ENCODE data around the gene ABR.

The ABR gene

DNA sequence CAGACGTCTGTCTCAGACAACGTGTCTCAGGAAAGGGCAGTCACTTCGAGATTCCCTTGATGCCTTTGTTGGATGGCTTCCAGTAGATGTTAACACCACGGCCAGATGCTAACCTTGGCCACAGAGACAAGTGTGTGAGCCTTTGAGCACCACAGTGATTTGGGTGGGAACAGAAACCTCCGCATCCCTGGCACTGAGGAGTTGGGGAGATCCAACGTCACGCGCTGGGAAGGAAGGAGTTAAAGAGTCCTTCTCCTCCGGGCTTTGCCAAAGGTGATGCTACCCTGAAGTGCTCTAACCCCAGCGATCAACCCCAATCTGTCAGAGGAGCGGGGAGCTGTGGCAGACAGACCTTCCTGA is 3.0 kb upstream of the ABR start:
- Histone ChIP-seq H3K27me3 (ENCODE audit: insufficient read depth, poor library complexity, severe bottlenecking) (no peaks in the 10 kb centered on the region), H3K27ac (replicated peaks) (no peak overlapping the region), H3K4me3 (replicated peaks; ENCODE audit: insufficient read depth, low read length) (no peak overlapping the region)
- no peak for DNase-seq (ENCODE audit: low read depth in 1 of 2, low spot score in 1 of 2)
- no peak for TF ChIP-seq SPI1 (IDR thresholded peaks at IDR 0.05; ENCODE audit: borderline replicate concordance, low read depth)
- TF ChIP-seq, protein P1, sequence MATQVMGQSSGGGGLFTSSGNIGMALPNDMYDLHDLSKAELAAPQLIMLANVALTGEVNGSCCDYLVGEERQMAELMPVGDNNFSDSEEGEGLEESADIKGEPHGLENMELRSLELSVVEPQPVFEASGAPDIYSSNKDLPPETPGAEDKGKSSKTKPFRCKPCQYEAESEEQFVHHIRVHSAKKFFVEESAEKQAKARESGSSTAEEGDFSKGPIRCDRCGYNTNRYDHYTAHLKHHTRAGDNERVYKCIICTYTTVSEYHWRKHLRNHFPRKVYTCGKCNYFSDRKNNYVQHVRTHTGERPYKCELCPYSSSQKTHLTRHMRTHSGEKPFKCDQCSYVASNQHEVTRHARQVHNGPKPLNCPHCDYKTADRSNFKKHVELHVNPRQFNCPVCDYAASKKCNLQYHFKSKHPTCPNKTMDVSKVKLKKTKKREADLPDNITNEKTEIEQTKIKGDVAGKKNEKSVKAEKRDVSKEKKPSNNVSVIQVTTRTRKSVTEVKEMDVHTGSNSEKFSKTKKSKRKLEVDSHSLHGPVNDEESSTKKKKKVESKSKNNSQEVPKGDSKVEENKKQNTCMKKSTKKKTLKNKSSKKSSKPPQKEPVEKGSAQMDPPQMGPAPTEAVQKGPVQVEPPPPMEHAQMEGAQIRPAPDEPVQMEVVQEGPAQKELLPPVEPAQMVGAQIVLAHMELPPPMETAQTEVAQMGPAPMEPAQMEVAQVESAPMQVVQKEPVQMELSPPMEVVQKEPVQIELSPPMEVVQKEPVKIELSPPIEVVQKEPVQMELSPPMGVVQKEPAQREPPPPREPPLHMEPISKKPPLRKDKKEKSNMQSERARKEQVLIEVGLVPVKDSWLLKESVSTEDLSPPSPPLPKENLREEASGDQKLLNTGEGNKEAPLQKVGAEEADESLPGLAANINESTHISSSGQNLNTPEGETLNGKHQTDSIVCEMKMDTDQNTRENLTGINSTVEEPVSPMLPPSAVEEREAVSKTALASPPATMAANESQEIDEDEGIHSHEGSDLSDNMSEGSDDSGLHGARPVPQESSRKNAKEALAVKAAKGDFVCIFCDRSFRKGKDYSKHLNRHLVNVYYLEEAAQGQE (IDR thresholded peaks at IDR 0.05; ENCODE audit: insufficient replicate concordance, low read depth) = no peak
- TF ChIP-seq, protein P2, sequence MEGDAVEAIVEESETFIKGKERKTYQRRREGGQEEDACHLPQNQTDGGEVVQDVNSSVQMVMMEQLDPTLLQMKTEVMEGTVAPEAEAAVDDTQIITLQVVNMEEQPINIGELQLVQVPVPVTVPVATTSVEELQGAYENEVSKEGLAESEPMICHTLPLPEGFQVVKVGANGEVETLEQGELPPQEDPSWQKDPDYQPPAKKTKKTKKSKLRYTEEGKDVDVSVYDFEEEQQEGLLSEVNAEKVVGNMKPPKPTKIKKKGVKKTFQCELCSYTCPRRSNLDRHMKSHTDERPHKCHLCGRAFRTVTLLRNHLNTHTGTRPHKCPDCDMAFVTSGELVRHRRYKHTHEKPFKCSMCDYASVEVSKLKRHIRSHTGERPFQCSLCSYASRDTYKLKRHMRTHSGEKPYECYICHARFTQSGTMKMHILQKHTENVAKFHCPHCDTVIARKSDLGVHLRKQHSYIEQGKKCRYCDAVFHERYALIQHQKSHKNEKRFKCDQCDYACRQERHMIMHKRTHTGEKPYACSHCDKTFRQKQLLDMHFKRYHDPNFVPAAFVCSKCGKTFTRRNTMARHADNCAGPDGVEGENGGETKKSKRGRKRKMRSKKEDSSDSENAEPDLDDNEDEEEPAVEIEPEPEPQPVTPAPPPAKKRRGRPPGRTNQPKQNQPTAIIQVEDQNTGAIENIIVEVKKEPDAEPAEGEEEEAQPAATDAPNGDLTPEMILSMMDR (IDR thresholded peaks at IDR 0.05; ENCODE audit: insufficient read depth, low read length) = no peak

- no peak for DNase-seq (ENCODE audit: low read depth in 1 of 2, low spot score in 1 of 2)
- no peak overlapping the region for H3K27ac ChIP-seq (replicated peaks)
- TF ChIP-seq, protein P2 (IDR thresholded peaks at IDR 0.05; ENCODE audit: insufficient read depth, low read length) = no peak
- TF ChIP-seq GABPA (IDR thresholded peaks at IDR 0.05; ENCODE audit: low read depth) = no peak
- TF ChIP-seq, protein P1 (IDR thresholded peaks at IDR 0.05; ENCODE audit: insufficient replicate concordance, low read depth) = no peak
- TF ChIP-seq POLR2AphosphoS5 (IDR thresholded peaks at IDR 0.05; ENCODE audit: low read depth) = no peak
- TF ChIP-seq SPI1 (IDR thresholded peaks at IDR 0.05; ENCODE audit: borderline replicate concordance, low read depth) = no peak
- no peaks in the 10 kb centered on the region for H3K27me3 ChIP-seq (ENCODE audit: insufficient read depth, poor library complexity, severe bottlenecking)
- no peak overlapping the region for H3K4me3 ChIP-seq (replicated peaks; ENCODE audit: insufficient read depth, low read length)
Measured at GRCh38 chr17:1181753-1182137, 2.0 kb upstream of the ABR start.

DNA sequence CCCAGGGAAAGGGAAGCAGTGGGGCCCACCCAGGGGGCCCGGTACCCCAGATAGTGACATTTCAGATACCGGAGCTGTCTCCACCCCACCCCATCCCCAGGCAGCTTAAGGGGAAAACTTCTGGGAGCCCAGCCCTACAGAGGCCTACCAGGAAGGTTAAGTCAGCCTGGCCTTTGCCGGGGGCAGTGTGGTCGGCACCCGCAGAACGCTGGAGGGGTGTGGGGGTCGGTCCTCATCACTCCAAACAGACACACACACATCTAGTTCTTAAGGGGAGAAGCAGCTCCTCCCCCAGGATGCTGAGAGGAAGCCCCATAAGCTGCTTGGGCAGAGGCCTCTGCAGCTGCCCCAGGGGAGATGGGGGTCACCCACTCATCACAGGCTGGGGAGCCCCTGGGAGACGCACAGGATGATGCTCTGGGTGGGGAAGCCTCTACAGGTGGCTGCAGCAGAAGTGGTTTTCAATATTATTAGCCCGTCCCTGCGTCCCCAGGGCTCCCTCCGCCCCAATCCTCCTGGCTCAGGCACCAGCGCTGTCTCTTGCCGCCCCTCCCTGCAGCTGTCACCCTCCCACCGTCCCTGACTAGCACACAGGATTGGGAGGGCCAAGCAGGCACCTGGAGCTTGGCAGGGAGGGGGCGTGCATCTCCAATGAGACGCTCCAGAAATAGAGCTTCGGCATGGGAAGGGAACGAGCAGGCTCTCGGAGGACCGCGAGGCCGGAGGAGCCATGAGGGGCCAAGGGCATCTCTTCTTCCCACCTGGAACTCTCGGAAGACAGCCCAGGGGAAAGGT is 1.4 kb upstream of the ABR start:
- Histone ChIP-seq H3K27ac (replicated peaks) (no peak overlapping the region), H3K27me3 (ENCODE audit: insufficient read depth, poor library complexity, severe bottlenecking) (no peaks in the 10 kb centered on the region), H3K4me3 (replicated peaks; ENCODE audit: insufficient read depth, low read length) (no peak overlapping the region)
- TF ChIP-seq SPI1 (IDR thresholded peaks at IDR 0.05; ENCODE audit: borderline replicate concordance, low read depth) (no peak), GABPA (IDR thresholded peaks at IDR 0.05; ENCODE audit: low read depth) (no peak), POLR2AphosphoS5 (IDR thresholded peaks at IDR 0.05; ENCODE audit: low read depth) (no peak)
- TF ChIP-seq, protein P1 (IDR thresholded peaks at IDR 0.05; ENCODE audit: insufficient replicate concordance, low read depth) = no peak
- TF ChIP-seq, protein P2 (IDR thresholded peaks at IDR 0.05; ENCODE audit: insufficient read depth, low read length) = no peak
- no peak for DNase-seq (ENCODE audit: low read depth in 1 of 2, low spot score in 1 of 2)

Measured in HL-60 (cell line).